K562 (cell line): ENCODE measurements around the gene SND1. TPM values are rescaled to one million over a fixed set of nuclear protein-coding genes. Genes with fewer than 3 reads are reported as not detected.

Experiments used
- BHLHE40 ChIP-seq: IDR thresholded peaks from 2 replicates; pipeline ENCODE4 v1.6.1; 2011; ENCODE audit warnings: low read length, improper control_type of control experiment
- CTBP1 ChIP-seq: fragments of 450-650 bp; IDR thresholded peaks from 2 replicates; pipeline ENCODE4 v1.6.1; 2016; ENCODE audit warnings: borderline replicate concordance
- FOSL1 ChIP-seq: fragments of 200-800 bp; sonication (Bioruptor generic); conservative IDR thresholded peaks from 2 replicates; pipeline ENCODE4 v1.6.1; 2016; ENCODE audit warnings: missing genetic modification characterization, missing compliant biosample characterization
- HDAC1 ChIP-seq, 2 experiments: fragments of 450-650 bp; IDR thresholded peaks; 2 replicates each; pipeline ENCODE4 v1.6.1; 2016 to 2017; ENCODE audit warnings: inconsistent platforms in 1 of 2, mild to moderate bottlenecking in 1 of 2, moderate library complexity in 1 of 2
- HDAC2 ChIP-seq: fragments of 450-650 bp; IDR thresholded peaks from 2 replicates; pipeline ENCODE4 v1.6.1; 2016; ENCODE audit warnings: mild to moderate bottlenecking
- JUND ChIP-seq, 2 experiments: IDR thresholded peaks; 2 replicates in 1 of 2; 3 replicates in 1 of 2; pipeline ENCODE4 v1.6.1; 2011; ENCODE audit warnings: borderline replicate concordance in 2 of 2, low read depth in 2 of 2, low read length in 2 of 2, improper control_type of control experiment in 1 of 2, missing biosample characterization in 1 of 2, missing genetic modification characterization in 1 of 2, missing genetic modification reagents in 1 of 2
- KDM1A ChIP-seq, 2 experiments: fragments of 450-650 bp; IDR thresholded peaks; 2 replicates each; pipeline ENCODE4 v1.6.1; 2016; ENCODE audit warnings: mild to moderate bottlenecking in 2 of 2
- MAFG ChIP-seq: fragments of 450-650 bp; conservative IDR thresholded peaks from 2 replicates; pipeline ENCODE4 v1.6.1; 2016; ENCODE audit warnings: missing genetic modification characterization, missing compliant biosample characterization
- MEF2A ChIP-seq: IDR thresholded peaks from 2 replicates; pipeline ENCODE4 v1.6.1; 2011; ENCODE audit warnings: low read depth, mild to moderate bottlenecking, low read length, moderate library complexity; ENCODE audit not compliant: control insufficient read depth
- MTA1 ChIP-seq: fragments of 450-650 bp; IDR thresholded peaks from 2 replicates; pipeline ENCODE4 v1.6.1; 2017; ENCODE audit warnings: borderline replicate concordance
- MTA2 ChIP-seq: fragments of 450-650 bp; IDR thresholded peaks from 2 replicates; pipeline ENCODE4 v1.6.1; 2016; ENCODE audit warnings: low read depth
- PREB ChIP-seq: sonication (generic); formaldehyde crosslinking; IDR thresholded peaks from 2 replicates; pipeline ENCODE4 v1.8.1; 2023; ENCODE audit warnings: mild to moderate bottlenecking, missing genetic modification reagents
- SMARCA4 ChIP-seq: fragments of 450-650 bp; IDR thresholded peaks from 2 replicates; pipeline ENCODE4 v1.6.1; 2016
- SMARCE1 ChIP-seq: fragments of 450-650 bp; IDR thresholded peaks from 2 replicates; pipeline ENCODE4 v1.7.1; 2016; ENCODE audit warnings: mild to moderate bottlenecking
- SOX6 ChIP-seq: fragments of 450-650 bp; IDR thresholded peaks from 2 replicates; pipeline ENCODE4 v1.6.1; 2014; ENCODE audit warnings: mild to moderate bottlenecking
- SPI1 ChIP-seq: IDR thresholded peaks from 2 replicates; pipeline ENCODE4 v1.6.1; 2011; ENCODE audit warnings: low read depth, low read length, control low read depth, borderline replicate concordance
- TAF7 ChIP-seq: fragments of 450-650 bp; IDR thresholded peaks from 2 replicates; pipeline ENCODE4 v1.6.1; 2016; ENCODE audit warnings: missing genetic modification characterization, missing compliant biosample characterization
- TCF3 ChIP-seq: sonication (generic); formaldehyde crosslinking; IDR thresholded peaks from 2 replicates; pipeline ENCODE4 v1.4.0; 2020; ENCODE audit warnings: mild to moderate bottlenecking, missing genetic modification reagents
- TEAD2 ChIP-seq: fragments of 450-650 bp; IDR thresholded peaks from 2 replicates; pipeline ENCODE4 v1.6.1; 2016; ENCODE audit warnings: missing genetic modification characterization, control low read depth, missing compliant biosample characterization
- ZNF395 ChIP-seq: fragments of 200-800 bp; sonication (Bioruptor generic); IDR thresholded peaks from 2 replicates; pipeline ENCODE4 v1.6.1; 2017; ENCODE audit warnings: missing genetic modification characterization, missing compliant biosample characterization
- ZNF766 ChIP-seq: fragments of 200-800 bp; sonication (Bioruptor generic); conservative IDR thresholded peaks from 2 replicates; pipeline ENCODE4 v1.6.1; 2016; ENCODE audit warnings: missing genetic modification characterization, missing compliant biosample characterization
- polyA plus RNA-seq, 8 experiments: library from polyadenylated mRNA; depleted of rRNA in 4 of 8; stranded (reverse) in 5 of 8; unstranded in 3 of 8; fragments of >200 nt; fragmentation: Nextera tagmentation in 2 of 8; fragmentation: Illumina TruSeq in 1 of 8; extraction: Ambion mirVana in 2 of 8; extraction: Trizol in 1 of 8; gene quantifications; 2 replicates each; pipeline versions ENCODE4 v1.2.1 to v1.2.3, GENCODE V29; 2011 to 2014; ENCODE audit warnings: inconsistent platforms in 1 of 8, missing spikeins in 1 of 8
- total RNA-seq, 7 experiments: library from RNA; depleted of rRNA in 6 of 7; stranded (reverse); fragments of >200 nt in 6 of 7; fragmentation: Illumina TruSeq in 2 of 7; extraction: Trizol in 2 of 7; gene quantifications; 2 replicates each; pipeline versions ENCODE4 v1.2.1 to v1.2.3, GENCODE V29; 2011 to 2021; ENCODE audit warnings: low replicate concordance in 1 of 7
- TF ChIP-seq, protein P1 (sequence below): fragments of 250-450 bp; sonication (Bioruptor Pico); IDR thresholded peaks from 2 replicates; pipeline ENCODE4 v1.6.1; 2021; ENCODE audit warnings: mild to moderate bottlenecking
- TF ChIP-seq, protein P2 (sequence below), 2 experiments: fragments of 200-800 bp in 1 of 2; sonication (Bioruptor generic) in 1 of 2; sonication (generic) in 1 of 2; formaldehyde crosslinking in 1 of 2; IDR thresholded peaks in 1 of 2; conservative IDR thresholded peaks in 1 of 2; 2 replicates each; pipeline versions ENCODE4 v1.5.0 to v1.6.1; 2016 to 2020; ENCODE audit warnings: missing compliant biosample characterization in 1 of 2, missing genetic modification characterization in 1 of 2, missing genetic modification reagents in 1 of 2

Gene SND1
- total and polyA plus RNA-seq, 9 of the 15 experiments (the other 6 are each of a cell fraction or from before 2014, with no cell fraction given) = 46.5 to 307 (median 191) TPM

GRCh38 chr7:127885843-127886242 lies 233.8 kb downstream of the SND1 start (continued):
- TF ChIP-seq ZNF395 = peak; percentile 66; the same call in 1 of the 2 replicates
- 0 out of 2 replicates have a peak, but pooled peaks have one; percentile 30 for TF ChIP-seq SPI1
- 0 out of 2 replicates have a peak, but pooled peaks have one; percentile 14 for TF ChIP-seq MTA1
- 0 out of 2 replicates have a peak, but pooled peaks have one; percentile 53 for TF ChIP-seq SOX6
- TF ChIP-seq MEF2A = peak; percentile 35; the same call in 1 of the 2 replicates
- TF ChIP-seq TCF3 (CRISPR knock-in tag) = peak; percentile 72
- TF ChIP-seq ZNF766 (CRISPR knock-in tag) = 0 out of 2 replicates have a peak, but pooled peaks have one; percentile 17
- TF ChIP-seq, protein P1, sequence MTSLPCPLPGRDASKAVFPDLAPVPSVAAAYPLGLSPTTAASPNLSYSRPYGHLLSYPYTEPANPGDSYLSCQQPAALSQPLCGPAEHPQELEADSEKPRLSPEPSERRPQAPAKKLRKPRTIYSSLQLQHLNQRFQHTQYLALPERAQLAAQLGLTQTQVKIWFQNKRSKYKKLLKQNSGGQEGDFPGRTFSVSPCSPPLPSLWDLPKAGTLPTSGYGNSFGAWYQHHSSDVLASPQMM (CRISPR knock-in tag) = no peak
- TF ChIP-seq FOSL1 (tag) = peak; percentile 82
- TF ChIP-seq CTBP1 = peak; percentile 69; the same call in 1 of the 2 replicates
- TF ChIP-seq, protein P2, sequence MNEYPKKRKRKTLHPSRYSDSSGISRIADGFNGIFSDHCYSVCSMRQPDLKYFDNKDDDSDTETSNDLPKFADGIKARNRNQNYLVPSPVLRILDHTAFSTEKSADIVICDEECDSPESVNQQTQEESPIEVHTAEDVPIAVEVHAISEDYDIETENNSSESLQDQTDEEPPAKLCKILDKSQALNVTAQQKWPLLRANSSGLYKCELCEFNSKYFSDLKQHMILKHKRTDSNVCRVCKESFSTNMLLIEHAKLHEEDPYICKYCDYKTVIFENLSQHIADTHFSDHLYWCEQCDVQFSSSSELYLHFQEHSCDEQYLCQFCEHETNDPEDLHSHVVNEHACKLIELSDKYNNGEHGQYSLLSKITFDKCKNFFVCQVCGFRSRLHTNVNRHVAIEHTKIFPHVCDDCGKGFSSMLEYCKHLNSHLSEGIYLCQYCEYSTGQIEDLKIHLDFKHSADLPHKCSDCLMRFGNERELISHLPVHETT (CRISPR knock-in tag; conservative IDR thresholded peaks at IDR 0.05 in 1 of 2, IDR thresholded peaks at IDR 0.05 in 1 of 2) = no peak
- TF ChIP-seq MTA2 = peak; percentile 20; the same call in 1 of the 2 replicates
- TF ChIP-seq SMARCA4 = peak; percentile 76
- 0 out of 2 replicates have a peak, but pooled peaks have one; percentile 5 for TF ChIP-seq PREB (CRISPR knock-in tag)
- peak; percentile 88 for TF ChIP-seq BHLHE40
- no peak for TF ChIP-seq TEAD2
- no peak for TF ChIP-seq TAF7
- peak; percentile 74; the same call in 1 of the 2 replicates for TF ChIP-seq SMARCE1
- TF ChIP-seq KDM1A (IDR thresholded peaks at IDR 0.05) = peak; percentile 36 to 57; a peak in 3 of 4 replicates
- TF ChIP-seq HDAC1 (IDR thresholded peaks at IDR 0.05) = peak in 1 of 2 experiments; percentile 87; a peak in 2 of 4 replicates
- TF ChIP-seq HDAC2 = peak; percentile 57; the same call in 1 of the 2 replicates
- 0 out of 2 replicates have a peak, but pooled peaks have one; percentile 27 for TF ChIP-seq MAFG (tag)
- TF ChIP-seq JUND (IDR thresholded peaks at IDR 0.05; ENCODE audit: borderline replicate concordance, low read depth, low read length) = peak; percentile 81
- peak; percentile 86; the same call in 2 of the 3 replicates for TF ChIP-seq JUND (tag; IDR thresholded peaks at IDR 0.05; ENCODE audit: borderline replicate concordance, low read depth, low read length)
